HG03108 (cell line): ENCODE measurements around the gene ATP5ME.
"Not testable (repeated sequence)": the region's sequence is repeated elsewhere in the genome, so short reads cannot be mapped to it uniquely, and the experiment has no call there.

Experiments
- ATAC-seq: cut with Tn5 transposase; IDR thresholded peaks from one replicate; pipeline ENCODE4 v1.9.1; 2021; ENCODE audit warnings: moderate library complexity; ENCODE audit not compliant: unreplicated experiment

ATP5ME gene, protein sequence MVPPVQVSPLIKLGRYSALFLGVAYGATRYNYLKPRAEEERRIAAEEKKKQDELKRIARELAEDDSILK

DNA sequence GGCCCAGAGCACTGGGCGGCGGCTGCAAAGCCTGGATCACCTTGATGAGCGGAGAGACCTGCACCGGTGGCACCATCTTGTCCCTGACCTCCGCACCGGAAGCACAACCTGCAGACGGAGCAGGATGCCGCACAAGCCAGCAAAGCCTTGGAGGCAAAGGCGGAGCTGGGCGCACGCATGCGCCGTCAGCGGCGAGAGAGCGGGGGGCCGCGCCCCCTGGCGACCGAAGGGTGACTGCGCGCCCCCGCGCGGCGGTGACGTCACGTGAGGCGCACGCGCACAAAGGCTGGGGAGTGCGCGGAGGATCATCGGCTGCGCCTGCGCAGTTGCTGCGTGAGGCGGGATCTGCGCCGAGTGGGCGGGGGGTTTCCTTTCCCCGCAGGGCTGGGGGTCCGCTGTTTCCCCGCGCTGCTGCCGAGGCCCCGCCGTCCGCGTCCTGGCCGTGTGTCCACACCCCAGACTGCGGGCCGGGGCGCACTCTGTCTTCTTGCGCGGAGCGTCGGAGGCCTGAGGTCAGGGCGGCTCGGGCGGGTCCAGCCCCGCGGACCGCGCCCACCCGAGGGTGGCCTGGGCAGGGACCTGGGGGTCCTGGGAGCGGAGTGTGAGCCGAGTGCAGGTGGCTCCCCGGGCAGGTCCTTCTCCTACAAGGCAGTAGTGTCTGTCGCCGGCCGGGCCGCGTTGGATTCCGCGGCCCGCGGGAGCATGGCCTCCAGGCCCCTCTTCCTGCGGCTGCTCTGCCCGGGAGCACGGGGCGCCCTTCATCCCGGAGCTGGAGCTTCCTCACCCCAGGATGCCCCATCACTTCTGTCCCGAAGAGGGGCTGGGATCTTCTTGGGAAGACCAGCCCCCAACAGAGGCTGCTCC lies at the start of gene ATP5ME, which contains the start of gene MYL5:
TSS of gene ATP5ME (minus strand) at position 105 of the 864 bp plus-strand sequence. CDS start at position 76, 29 bp downstream.
TSS of gene MYL5 (plus strand) at position 371 of the 864 bp plus-strand sequence. CDS start 3,485 bp downstream, outside the sequence.
- ATAC-seq = peak; percentile 66

DNA sequence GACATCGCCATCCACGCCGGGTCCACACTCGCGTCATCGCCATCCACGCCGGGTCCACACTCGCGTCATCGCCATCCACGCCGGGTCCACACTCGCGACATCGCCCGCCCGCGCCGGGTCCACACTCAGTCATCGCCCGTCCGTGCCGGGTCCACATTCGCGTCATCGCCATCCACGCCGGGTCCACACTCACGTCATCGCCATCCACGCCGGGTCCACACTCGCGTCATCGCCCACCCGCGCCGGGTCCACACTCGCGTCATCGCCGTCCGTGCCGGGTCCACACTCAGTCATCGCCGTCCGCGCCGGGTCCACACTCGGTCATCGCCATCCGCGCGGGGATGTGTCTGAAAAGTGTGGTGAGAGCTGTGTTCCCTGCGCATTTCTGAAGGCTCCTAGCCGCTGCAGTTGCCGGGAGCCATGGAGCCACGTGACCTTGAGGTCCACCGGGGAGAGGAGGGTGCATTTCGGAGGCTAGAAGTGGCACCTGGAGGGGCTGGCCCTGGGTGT lies 48.8 kb upstream of the ATP5ME start:
- no peak for ATAC-seq

DNA sequence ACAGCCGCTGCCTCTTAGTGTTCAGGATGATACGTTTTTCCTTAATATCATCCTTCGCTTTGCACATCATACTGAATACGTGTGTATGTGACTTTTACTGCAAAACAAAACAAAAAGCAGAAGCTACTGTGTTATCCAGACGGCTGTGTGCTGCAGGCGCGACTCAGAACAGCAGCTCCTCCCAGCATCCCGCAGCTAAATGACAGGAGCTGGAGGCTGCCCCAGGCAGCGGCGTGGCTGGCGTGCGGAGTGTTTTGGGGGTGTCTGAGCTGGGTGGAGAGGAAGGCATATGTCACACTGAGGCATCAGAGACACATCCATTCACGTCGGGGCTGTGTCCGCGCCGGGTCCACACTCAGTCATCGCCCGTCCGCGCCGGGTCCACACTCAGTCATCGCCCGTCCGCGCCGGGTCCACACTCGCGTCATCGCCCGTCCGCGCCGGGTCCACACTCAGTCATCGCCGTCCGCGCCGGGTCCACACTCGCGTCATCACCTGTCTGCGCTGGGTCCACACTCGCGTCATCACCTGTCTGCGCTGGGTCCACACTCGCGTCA lies 48.2 kb upstream of the ATP5ME start:
- no peak for ATAC-seq

DNA sequence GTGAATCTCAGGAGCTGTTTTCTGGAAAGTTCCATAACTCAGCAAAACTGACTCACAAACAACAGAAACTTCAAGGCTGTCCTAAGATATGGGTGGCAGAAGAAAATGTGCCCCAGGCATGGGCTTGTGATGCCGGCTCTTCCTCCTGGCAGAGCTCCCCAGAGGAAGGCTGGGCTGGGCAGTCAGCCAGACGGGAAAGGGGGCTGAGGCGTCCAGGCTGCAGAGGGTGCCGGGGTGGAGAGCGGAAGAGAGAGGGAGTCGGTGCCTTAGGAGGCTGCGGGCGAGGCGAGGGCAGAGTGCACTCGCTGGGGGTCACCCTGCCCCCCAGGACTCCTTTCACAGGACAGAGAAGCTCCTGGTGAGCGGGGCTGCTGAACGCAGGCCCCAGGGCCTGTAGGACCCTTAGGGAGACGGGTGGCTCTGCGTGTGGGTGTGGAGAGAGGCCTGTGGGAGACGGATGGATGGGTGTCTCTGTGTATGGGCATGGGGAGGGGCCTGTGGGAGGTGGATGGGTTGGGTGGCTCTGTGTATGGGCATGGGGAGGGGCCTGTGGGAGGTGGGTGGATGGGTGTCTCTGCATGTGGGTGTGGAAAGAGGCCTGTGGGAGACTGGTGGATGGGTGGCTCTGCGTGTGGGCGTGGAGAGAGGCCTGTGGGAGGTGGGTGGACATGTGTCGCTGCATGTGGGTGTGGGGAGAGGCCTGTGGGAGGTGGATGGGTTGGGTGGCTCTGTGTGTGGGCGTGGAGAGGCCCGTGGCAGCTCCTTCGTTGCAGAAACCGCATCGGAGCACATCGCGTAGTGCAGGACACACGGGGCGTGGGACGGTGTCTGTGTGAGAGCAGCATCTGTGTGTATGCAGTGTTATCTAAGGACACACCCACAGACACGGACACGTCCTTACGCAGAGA lies 47.4 kb upstream of the ATP5ME start:
- ATAC-seq = no peak

DNA sequence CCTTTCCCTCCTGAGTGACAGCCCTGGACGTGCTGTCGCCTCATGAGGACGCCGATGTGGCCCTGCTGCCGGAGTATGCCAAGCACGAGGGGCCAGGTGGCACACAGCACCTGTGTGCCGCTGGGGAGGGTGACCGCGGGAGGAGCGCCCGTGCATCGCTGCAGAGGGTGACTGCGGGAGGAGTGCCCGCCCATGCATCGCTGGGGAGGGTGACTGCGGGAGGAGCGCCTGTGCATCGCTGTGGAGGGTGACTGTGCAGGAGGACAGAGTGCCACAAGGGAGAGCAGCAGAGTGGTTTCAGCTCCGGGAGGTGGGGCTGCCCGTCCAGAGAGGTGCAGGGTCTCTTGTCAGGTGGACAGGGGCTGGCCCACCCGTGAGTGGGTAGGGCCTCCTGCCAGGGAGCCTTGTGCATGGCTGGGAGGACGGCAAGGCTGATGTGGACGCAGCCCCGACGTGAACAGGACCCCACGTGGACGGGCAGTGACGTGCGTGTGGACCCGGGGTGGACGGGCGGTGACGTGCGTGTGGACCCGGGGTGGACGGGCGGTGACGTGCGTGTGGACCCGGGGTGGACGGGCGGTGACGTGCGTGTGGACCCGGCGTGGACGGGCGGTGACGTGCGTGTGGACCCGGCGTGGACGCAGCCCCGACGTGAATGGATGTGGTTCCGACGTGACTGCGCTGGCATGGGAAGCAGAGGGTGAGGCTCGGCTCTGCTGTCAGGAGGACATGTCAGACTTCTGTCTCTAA lies 46.2 kb upstream of the ATP5ME start:
- ATAC-seq = no peak

DNA sequence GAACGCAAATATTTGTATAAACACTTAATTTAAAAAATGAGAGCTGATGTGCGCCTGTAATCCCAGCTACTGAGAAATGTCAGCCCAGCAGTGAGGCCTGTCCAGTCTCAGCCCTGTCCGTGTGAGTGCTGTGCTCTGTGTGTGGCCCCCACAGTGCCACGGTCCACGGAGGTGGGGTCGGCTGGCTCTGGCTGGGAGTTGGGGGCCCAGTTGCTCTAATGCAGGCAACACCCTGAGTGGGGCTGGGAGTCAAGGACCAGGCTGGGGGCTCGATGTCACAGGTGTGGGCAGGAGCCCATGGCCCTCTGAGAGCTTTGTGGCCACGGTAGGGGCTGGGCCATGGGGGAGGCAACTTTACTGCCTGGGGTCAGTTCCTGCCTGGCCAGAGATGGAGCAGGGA lies 44.4 kb upstream of the ATP5ME start:
- ATAC-seq = no peak

DNA sequence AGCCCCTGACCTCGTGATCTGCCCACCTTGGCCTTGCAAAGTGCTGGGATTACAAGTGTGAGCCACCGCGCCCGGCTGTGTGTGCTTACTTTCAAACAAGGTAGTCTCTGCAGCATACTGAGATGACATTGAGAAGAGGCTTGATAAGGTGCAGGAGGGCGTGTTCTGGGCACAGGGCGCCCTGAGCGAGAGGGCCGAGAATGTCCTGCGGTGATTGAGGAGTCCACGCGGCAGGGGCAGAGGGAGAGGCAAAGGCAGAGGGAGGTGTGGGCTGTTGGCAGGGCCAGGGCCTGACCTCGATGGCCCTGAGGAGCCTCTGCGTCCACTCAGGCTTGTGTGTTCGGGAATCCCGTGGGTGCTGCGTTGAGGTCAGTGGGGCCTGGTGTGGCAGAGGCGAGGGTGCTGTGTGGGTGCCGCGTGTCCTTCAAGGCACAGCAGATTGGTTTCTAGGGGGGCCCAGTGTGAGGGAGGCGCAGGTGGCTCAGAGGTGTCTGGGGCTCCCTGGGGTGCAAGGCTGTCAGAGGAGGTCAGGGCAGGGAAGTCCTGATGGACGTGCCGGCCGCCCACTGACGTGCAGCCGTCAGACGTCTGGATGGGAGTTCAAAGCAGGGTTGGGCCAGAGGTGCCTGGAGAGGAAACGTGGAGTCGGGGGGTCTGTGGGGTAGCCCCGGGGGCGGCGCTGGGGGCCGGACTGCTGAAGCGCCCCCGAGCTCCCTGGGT lies 43.7 kb upstream of the ATP5ME start:
- no peak for ATAC-seq

DNA sequence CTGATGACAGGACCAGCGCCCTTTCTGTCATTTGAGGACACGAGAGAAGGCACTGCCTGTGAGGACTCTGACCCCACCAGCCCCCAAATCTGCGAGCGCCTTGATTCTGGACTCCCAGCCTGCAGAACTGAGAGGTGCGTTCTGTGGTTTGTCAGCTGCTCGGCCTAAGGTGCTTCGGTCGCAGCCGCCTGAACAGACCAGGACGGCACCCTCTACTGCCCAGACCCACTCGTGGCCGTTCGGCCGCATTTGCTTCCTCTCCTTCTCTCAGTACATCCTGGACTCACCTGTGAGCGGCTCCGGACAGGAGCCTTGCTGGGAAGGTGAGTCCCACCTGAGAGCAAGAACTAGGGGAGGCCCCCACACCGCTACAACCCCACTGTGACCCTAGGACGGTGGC lies 40.0 kb upstream of the ATP5ME start:
- ATAC-seq = no peak

DNA sequence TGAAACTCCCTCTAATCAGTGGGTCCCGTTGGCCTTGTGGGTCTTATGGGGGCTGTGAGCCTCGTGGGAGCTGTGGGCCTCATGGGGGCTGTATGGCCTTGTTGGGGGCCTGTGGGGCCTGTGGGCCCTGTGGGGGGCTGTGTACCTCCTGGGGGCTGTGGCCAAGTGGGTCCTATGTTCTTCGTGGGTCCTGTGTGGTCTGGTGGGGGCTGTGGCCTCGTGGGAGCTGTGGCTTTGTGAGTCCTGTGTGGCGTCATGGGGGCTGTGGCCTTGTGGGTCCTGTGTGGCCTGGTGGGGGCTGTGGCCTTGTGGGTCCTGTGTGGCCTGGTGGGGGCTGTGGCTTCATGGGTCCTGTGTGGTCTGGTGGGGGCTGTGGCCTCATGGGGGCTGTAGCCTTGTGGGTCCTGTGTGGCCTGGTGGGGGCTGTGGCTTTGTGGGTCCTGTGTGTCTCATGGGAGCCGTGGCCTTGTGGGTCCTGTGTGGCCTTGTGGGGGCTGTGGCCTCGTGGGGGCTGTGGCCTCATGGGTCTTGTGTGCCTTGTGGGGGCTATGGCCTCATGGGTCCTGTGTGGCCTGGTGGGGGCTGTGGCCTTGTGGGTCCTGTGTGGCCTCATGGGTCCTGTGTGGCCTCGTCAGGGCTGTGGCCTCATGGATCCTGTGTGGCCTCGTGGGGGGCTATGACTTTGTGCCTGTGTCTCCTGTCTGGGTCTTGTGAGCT lies 39.0 kb upstream of the ATP5ME start:
- no peak for ATAC-seq

DNA sequence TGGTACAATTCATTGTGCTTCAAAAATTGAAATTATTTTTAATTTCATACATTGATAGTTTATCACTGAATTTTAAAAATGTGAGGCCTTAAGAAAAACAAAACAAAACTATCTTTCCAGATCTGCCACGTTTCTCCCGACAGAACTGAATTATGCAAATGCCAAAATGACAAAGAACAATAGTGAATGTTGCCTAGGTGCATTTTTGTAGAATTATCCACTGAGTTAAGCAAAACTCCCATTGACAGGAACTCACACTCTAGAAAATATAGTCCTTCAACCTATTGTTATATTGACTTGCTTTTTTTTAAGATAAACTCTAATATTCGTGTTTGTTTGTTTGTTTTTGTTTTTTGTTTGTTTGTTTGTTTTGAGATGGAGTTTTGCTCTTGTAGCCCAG lies 38.0 kb upstream of the ATP5ME start:
- no peak for ATAC-seq

DNA sequence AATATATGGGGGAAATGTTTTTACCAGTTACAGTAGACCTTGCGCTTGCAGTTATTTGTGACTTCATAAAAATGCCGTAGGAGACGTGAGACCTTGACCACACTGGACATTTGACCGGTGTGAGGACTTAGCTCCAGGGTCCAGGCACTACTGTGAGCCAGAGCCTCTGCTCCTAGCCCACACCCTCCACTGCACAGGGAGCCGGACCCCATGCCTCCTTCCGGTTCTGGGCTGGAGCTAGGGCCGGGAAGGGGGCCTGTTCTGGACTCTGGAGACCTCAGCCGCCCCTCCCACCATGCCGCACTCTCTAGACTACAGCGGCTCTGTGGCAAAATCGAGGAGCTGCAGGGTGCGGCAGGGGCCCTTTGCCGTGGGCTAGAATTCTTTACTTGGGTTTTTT lies 36.8 kb upstream of the ATP5ME start:
- no peak for ATAC-seq

DNA sequence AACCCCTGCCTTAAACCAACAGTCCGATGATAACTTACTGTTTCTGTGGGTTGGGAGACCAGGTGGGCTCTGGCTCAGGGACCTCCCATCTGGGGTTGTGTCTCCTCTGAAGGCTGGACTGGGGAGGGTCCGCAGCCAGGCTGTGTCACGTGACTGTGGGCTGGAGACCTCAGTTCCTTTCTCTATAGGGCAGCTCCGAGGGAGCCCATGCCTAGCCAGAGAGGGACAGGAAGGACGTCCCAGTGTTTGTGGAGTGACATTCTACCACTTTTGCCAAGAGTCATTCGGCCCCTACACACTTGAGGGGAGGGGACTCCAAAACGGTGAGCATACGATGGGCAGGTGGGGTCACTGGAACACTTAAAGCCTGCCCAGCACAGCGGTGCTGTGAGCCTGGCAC lies 36.0 kb upstream of the ATP5ME start:
- no peak for ATAC-seq

DNA sequence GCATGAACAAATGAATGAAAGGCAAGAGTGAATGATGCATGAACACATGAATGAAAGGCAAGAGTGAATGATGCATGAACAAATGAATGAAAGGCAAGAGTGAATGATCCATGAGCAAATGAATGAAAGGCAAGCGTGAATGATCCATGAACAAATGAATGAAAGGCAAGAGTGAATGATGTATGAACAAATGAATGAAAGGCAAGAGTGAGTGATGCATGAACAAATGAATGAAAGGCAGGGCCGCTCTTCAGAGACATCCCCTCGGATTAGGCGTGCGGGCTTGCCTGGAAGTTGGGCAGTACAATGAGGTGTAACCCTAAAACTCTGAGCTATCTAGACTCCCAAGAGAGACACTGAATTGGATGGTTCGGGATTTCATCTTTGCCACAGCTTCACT lies 35.3 kb upstream of the ATP5ME start:
- no peak for ATAC-seq

DNA sequence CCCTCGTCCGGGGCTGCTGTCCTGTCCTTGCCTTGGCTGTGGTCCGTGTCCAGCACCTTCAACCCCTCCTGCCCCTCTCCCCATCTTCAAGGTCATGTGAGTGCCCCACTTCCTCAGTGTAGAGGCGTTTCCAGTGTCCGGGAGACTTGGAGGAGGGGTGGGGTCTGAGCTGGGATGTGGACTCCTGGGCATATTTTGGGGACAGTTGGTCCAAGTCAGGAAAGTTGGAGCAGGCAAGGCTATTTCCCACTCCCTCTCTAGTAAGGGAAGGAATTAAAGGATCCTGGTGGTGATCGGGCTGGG lies 34.5 kb upstream of the ATP5ME start:
- ATAC-seq = no peak

DNA sequence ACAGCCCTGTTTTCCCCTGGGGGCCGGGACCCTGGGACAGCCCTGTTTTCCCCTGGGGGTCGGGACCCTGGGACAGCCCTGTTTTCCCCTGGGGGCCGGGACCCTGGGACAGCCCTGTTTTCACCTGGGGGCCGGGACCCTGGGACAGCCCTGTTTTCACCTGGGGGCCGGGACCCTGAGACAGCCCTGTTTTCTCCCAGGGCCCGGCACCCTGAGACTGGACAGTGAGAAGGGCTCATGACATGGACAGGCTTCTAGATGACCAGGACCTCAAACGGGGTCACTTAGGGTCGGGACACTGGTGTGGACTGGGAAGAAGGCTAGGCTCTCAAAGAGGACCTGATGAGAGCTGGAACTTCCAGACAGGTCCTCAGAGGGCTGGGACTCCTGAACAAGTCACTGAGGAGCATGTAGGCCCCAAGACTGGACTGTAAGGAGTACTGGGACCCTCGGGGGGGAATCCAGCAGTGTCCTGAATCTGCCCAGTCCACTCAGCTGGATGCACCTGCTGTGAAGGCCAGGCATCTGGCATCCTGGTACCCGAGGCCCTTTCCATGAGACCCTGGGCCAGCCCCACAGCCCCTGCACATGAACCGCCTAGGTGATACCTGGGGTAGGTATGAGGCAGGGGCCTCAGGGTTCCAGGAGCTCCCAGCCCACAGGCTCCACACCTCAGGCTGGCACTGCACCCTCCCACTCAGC lies 34.0 kb upstream of the ATP5ME start:
- ATAC-seq = no peak

DNA sequence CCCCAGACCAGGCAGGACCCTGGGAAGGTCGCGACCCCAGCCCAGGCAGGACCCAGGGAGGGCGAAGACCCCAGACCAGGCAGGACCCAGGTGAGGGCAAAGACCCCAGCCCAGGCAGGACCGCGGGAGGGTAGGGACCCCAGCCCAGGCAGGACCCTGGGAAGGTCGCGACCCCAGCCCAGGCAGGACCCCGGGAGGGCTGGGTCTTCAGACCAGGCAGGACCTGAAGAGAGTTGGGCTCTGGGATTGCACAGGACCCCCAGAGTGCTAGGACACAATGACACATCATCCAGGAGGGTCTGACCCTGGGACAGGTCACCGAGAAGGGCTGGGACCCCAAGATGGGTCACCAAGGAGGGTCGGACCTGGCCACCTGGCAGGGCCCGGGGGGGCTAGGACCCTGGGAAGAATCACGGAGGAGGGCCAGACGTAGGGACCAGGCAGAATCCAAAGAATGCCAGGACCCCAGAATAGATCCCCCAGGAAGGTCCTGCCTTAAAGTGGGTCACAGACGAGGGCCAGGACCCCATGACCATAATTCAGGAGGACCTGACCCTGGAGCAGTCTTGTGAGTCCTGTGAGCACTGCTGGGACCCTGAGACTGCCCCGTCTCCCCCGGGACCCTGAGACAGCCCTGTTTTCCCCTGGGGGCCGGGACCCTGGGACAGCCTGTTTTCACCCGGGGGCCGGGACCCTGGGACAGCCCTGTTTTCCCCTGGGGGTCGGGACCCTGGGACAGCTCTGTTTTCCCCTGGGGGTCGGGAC lies 32.9 kb upstream of the ATP5ME start:
- ATAC-seq = no peak

DNA sequence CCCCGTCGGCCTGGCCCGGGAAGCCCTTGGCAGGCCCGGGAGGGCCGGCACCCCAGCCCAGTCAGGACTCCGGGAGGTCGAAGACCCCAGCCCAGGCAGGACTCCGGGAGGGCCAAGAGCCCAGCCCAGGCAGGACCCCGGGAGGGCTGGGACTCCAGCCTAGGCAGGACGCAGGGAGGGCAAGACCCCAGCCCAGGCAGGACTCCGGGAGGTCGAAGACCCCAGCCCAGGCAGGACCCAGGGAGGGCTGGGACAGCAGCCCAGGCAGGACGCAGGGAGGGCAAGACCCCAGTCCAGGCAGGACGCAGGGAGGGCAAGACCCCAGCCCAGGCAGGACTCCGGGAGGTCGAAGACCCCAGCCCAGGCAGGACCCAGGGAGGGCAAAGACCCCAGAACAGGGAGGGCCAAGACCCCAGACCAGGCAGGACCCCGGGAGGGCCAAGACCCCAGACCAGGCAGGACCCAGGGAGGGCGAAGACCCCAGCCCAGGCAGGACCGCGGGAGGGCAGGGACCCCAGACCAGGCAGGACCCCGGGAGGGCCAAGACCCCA lies 32.1 kb upstream of the ATP5ME start:
- not testable (repeated sequence) for ATAC-seq
